ENCODE measurements around the gene RBMS1. TPM values are rescaled to one million over a fixed set of nuclear protein-coding genes. Genes with fewer than 3 reads are reported as not detected.
A peak's percentile ranks its signal among the peaks of the same experiment; 100 is the strongest.

Gene RBMS1
- total RNA-seq, 2 donors from 2014 or later, result 18.8 to 22.8 TPM

DNA sequence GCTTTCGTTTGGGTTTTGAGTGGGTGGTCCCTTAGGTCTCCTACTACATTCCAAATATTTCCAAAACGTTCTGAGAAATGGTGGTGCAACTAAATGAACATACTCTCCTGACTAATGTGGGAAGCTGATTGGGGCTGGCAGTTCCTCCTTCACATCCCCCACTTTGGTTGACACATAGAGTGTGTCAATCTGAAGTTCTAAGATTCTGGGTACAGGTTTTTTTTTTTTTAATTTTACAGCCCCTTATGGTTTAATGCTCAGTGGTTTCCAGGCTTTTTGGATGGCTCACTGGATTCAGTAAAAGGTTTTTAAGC lies 235.2 kb downstream of the RBMS1 start:
- Histone ChIP-seq H3K27me3 (replicated peaks; ENCODE audit: insufficient read depth) (no peaks in the 10 kb centered on the region), H3K36me3 (no peaks in the 10 kb centered on the region), H3K4me3 (no peak overlapping the region), H3K27ac (no peak overlapping the region), H3K9me3 (no peaks in the 10 kb centered on the region), H3K4me1 (replicated peaks) (no peaks in the 10 kb centered on the region)
- DNase-seq (ENCODE audit: low spot score), result no peak
- 85% methylated on average over 2 of the region's 2 CpGs for WGBS
- intact Hi-C loops (cut with DNase I), result no loop called here
- TF ChIP-seq CTCF (IDR thresholded peaks at IDR 0.05) (no peak), POLR2AphosphoS5 (IDR thresholded peaks at IDR 0.05) (no peak), POLR2A (IDR thresholded peaks at IDR 0.05) (no peak)

GRCh38 chr2:160257743-160258491 lies 235.7 kb downstream of the RBMS1 start:
- intact Hi-C loops (cut with DNase I), result no loop called here
- WGBS, result 85% methylated on average over 12 of the region's 12 CpGs
- no peak for DNase-seq (ENCODE audit: low spot score)
- peak overlapping the region; percentile 45 to 69 for H3K27ac ChIP-seq
- no peaks in the 10 kb centered on the region for H3K27me3 ChIP-seq (replicated peaks; ENCODE audit: insufficient read depth)
- H3K4me3 ChIP-seq, result no peak overlapping the region
- H3K4me1 ChIP-seq (replicated peaks), result no peaks in the 10 kb centered on the region
- H3K36me3 ChIP-seq, result no peaks in the 10 kb centered on the region
- H3K9me3 ChIP-seq, result no peaks in the 10 kb centered on the region
- TF ChIP-seq POLR2AphosphoS5 (IDR thresholded peaks at IDR 0.05), result no peak
- TF ChIP-seq POLR2A (IDR thresholded peaks at IDR 0.05), result no peak
- no peak for TF ChIP-seq CTCF (IDR thresholded peaks at IDR 0.05)

DNA sequence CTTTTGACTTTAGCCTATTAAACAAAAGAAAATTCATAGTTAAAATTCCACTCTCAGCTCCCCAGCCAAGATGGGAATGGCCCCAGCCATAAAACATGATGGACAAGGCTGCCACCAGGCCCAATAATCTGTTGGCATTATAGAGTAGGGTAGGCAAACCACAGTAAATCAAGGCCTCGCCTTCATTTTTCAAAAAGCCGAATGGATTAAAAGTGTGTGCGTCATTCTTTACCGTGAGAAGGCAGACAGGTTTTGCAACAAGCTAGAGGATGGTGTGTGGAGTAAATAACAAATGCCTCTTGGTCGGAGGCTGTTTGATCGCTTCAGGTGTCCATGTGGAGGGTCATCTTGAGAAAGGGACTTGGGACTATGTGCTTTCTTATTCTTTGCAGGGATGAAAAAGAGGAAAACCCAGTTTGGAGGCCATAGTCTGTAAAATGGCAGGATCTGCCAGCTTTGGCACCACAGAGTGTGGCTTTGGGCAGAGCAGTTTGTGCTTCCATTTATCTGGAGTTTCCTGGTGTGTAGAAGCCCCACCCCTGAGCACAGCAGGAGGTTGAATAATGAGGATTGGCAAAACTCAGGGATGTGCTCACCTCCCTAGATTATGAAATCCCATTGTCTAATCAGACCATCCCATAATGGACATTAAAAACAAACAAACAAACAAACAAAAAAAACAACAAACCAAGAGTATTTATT lies 236.4 kb downstream of the RBMS1 start:
- WGBS, result 25% methylated on average over 6 of the region's 6 CpGs
- intact Hi-C loops (cut with DNase I), result no loop called here
- TF ChIP-seq CTCF (IDR thresholded peaks at IDR 0.05) (no peak), POLR2AphosphoS5 (IDR thresholded peaks at IDR 0.05) (peak; percentile 80)
- Histone ChIP-seq H3K4me1 (replicated peaks) (no peaks in the 10 kb centered on the region), H3K9me3 (no peaks in the 10 kb centered on the region), H3K36me3 (no peaks in the 10 kb centered on the region), H3K27me3 (replicated peaks; ENCODE audit: insufficient read depth) (no peaks in the 10 kb centered on the region), H3K4me3 (no peak overlapping the region), H3K27ac (peak overlapping the region; percentile 45 to 69)
- peak; percentile 68 for DNase-seq (ENCODE audit: low spot score)

DNA sequence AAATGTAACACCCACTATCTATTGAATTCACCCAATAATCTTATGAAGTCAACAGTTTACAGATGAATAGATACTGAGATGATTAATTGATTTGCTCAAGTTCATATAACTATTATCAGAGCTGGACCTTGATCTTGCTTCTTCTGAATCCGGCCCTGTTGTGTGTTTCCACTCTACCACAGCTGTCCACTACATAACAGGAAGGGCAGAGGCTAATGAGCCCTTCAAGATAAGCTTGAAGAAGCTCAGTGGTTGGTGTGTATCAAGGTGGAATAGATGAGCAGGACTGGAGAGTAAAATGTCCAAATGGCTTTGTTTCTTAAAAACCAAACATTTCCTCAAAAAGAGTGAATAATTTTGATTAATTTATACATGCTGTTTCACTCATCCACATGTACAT lies 237.1 kb downstream of the RBMS1 start:
- WGBS, result 100% methylated on average over 1 of the region's 1 CpG
- TF ChIP-seq POLR2A (IDR thresholded peaks at IDR 0.05), result no peak
- TF ChIP-seq CTCF (IDR thresholded peaks at IDR 0.05), result no peak
- TF ChIP-seq POLR2AphosphoS5 (IDR thresholded peaks at IDR 0.05), result no peak
- Histone ChIP-seq H3K27ac (peak overlapping the region in 1 of 2 donors; percentile 45), H3K4me3 (no peak overlapping the region), H3K27me3 (replicated peaks; ENCODE audit: insufficient read depth) (no peaks in the 10 kb centered on the region), H3K36me3 (no peaks in the 10 kb centered on the region), H3K9me3 (no peaks in the 10 kb centered on the region), H3K4me1 (replicated peaks) (no peaks in the 10 kb centered on the region)
- DNase-seq (ENCODE audit: low spot score), result no peak
- intact Hi-C loops (cut with DNase I), result no loop called here

- no peak for DNase-seq (ENCODE audit: low spot score)
- H3K4me1 ChIP-seq (replicated peaks), result no peaks in the 10 kb centered on the region
- no peak overlapping the region for H3K27ac ChIP-seq
- H3K9me3 ChIP-seq, result no peaks in the 10 kb centered on the region
- intact Hi-C loops (cut with DNase I), result no loop called here
- no peaks in the 10 kb centered on the region for H3K36me3 ChIP-seq
- no peaks in the 10 kb centered on the region for H3K27me3 ChIP-seq (replicated peaks; ENCODE audit: insufficient read depth)
- 92% methylated on average over 1 of the region's 1 CpG for WGBS
- no peak for TF ChIP-seq CTCF (IDR thresholded peaks at IDR 0.05)
- TF ChIP-seq POLR2AphosphoS5 (IDR thresholded peaks at IDR 0.05), result no peak
- TF ChIP-seq POLR2A (IDR thresholded peaks at IDR 0.05), result no peak
- H3K4me3 ChIP-seq, result no peak overlapping the region
Observed at GRCh38 chr2:160255408-160255807, 238.2 kb downstream of the RBMS1 start.
